HepG2 (cell line): ENCODE results near the gene CAPZB. TPM values are rescaled to one million over a fixed set of nuclear protein-coding genes. Genes with fewer than 3 reads are reported as not detected.

Source experiments
- AKAP8 ChIP-seq: sonication (generic); formaldehyde crosslinking; IDR thresholded peaks from 2 replicates; pipeline ENCODE4 v1.5.1; 2020; ENCODE audit warnings: mild to moderate bottlenecking, missing genetic modification reagents
- FOXK2 ChIP-seq: fragments of 450-650 bp; IDR thresholded peaks from 2 replicates; pipeline ENCODE4 v1.6.1; 2016
- ZNF318 ChIP-seq: sonication (generic); formaldehyde crosslinking; IDR thresholded peaks from 2 replicates; pipeline ENCODE4 v1.4.0; 2020; ENCODE audit warnings: mild to moderate bottlenecking, missing genetic modification reagents
- polyA plus RNA-seq, 8 experiments: library from polyadenylated mRNA; depleted of rRNA in 3 of 8; stranded (reverse) in 7 of 8; unstranded in 1 of 8; fragments of >200 nt; fragmentation: Illumina TruSeq in 4 of 8; extraction: Trizol in 4 of 8; gene quantifications; 2 replicates each; pipeline versions ENCODE4 v1.2.1 to v1.2.3, GENCODE V29; 2011 to 2016; ENCODE audit warnings: low read depth in 4 of 8, missing spikeins in 1 of 8, mixed read lengths in 1 of 8; ENCODE audit not compliant: insufficient read depth in 1 of 8
- total RNA-seq, 5 experiments: library from RNA; depleted of rRNA; stranded (reverse); fragments of >200 nt; fragmentation: Illumina TruSeq; extraction: Trizol; gene quantifications; 2 replicates each; pipeline ENCODE4 v1.2.3, GENCODE V29; 2016; ENCODE audit warnings: low read depth in 1 of 5

Gene CAPZB
- total and polyA plus RNA-seq, 2 of the 13 experiments (the other 11 are each of a cell fraction or from before 2014, with no cell fraction given), result 58.9 to 76.9 TPM

GRCh38 chr1:19478322-19478721 is 7.0 kb downstream of the CAPZB start (continued):
- TF ChIP-seq ZNF318 (CRISPR knock-in tag) (no peak), AKAP8 (no peak), FOXK2 (no peak)
- TF ChIP-seq, all 625 proteins: peak for 0
